Activated CD8-positive, alpha-beta T cell treated with anti-CD3 and anti-CD28 coated beads for 36 hours (primary cell): ENCODE results near the gene SDCCAG8. TPM values are rescaled to one million over a fixed set of nuclear protein-coding genes. Genes with fewer than 3 reads are reported as not detected.

Experiments used
- ATAC-seq: fragments of 200-7000 bp; cut with Tn5 transposase; one replicate; pipeline ENCODE4 v1.10.0; 2021; ENCODE audit warnings: mild to moderate bottlenecking, moderate library complexity
- CTCF ChIA-PET: fragments of 350-600 bp; sonication (Branson Sonifier 250); formaldehyde crosslinking; loops from one replicate; lab custom pipeline; 2021; ENCODE audit warnings: antibody characterized with exemption; lab: Charles Lee
- POLR2A ChIA-PET: fragments of 350-600 bp; sonication (Branson Sonifier 250); formaldehyde crosslinking; loops from one replicate; lab custom pipeline; 2021; ENCODE audit warnings: antibody characterized with exemption; lab: Charles Lee
- DNase-seq: peaks from one replicate; pipeline ENCODE4 v3.0.0-alpha.2; 2020
- H3K27ac Mint-ChIP-seq: one replicate; pipeline ENCODE4 v1.8.0; 2021; ENCODE audit warnings: mild to moderate bottlenecking, mixed read lengths
- H3K27me3 Mint-ChIP-seq: one replicate; pipeline ENCODE4 v1.8.0; 2021; ENCODE audit warnings: mixed read lengths
- H3K36me3 Mint-ChIP-seq: one replicate; pipeline ENCODE4 v1.8.0; 2021; ENCODE audit warnings: low read depth, mixed read lengths
- H3K4me1 Mint-ChIP-seq: one replicate; pipeline ENCODE4 v1.8.0; 2021; ENCODE audit warnings: low read depth, mixed read lengths
- H3K4me3 Mint-ChIP-seq: one replicate; pipeline ENCODE4 v1.8.0; 2021; ENCODE audit warnings: mild to moderate bottlenecking, moderate library complexity, mixed read lengths
- H3K9me3 Mint-ChIP-seq: one replicate; pipeline ENCODE4 v1.8.0; 2021; ENCODE audit warnings: mixed read lengths
- intact Hi-C: fragments of 100-400 bp; cut with micrococcal nuclease; formaldehyde crosslinking; loops from one replicate; pipeline ENCODE4 v1.10.0; 2022
- total RNA-seq, 2 experiments: library from RNA; stranded (reverse); gene quantifications; one replicate each; pipeline ENCODE4 v1.2.3, GENCODE V29; 2021
- TF ChIP-seq, protein P1 (sequence below): fragments of 200-600 bp; IDR thresholded peaks from one replicate; pipeline ENCODE4 v1.8.0; 2022; ENCODE audit warnings: antibody characterized with exemption, mild to moderate bottlenecking

The SDCCAG8 gene
- total RNA-seq, 2 experiments from 2014 or later = 22.4 to 22.6 TPM

DNA sequence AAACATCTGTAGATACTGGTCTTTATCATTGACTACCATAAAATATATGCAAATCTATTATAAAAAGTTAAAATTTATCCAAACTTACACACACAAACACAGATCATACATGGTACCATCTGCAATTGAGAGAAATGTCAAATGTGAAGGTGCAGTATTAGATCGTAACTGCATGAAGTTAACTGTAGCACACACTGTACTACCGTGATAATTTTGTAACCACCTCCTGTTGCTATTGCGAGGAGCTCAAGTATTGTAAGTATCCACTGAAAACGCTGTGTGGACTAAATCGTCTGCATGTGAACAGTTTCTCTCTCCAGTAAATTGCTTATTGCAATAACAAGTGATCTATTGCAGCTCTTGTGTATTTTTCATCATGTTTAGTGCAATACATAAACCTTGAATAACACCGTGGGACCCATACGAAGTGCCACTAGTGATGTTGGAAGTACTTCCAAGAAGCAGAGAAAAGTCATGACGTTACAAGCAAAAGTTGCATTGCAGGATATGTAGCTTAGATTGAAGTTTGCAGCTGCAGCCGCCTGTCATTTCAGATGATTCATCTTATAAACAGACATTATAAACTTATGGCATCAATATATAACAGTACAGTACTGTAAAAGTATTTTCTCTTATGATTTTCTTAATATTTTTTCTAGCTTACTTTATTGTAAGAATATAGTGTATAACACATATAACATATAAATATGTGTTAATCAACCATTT, 172.9 kb downstream of the SDCCAG8 start:
- H3K27ac Mint-ChIP-seq = no peak overlapping the region
- ChIA-PET CTCF (interaction anchor here (0.8 kb wide), 1 partner anchor 27 kb away, joined by 3 read pairs; no protein-coding TSS in a partner anchor), POLR2A (no interaction called here)
- DNase-seq (no peak), ATAC-seq (no peak)
- H3K4me3 Mint-ChIP-seq = no peak overlapping the region
- no peaks in the 10 kb centered on the region for H3K4me1 Mint-ChIP-seq
- TF ChIP-seq, protein P1, sequence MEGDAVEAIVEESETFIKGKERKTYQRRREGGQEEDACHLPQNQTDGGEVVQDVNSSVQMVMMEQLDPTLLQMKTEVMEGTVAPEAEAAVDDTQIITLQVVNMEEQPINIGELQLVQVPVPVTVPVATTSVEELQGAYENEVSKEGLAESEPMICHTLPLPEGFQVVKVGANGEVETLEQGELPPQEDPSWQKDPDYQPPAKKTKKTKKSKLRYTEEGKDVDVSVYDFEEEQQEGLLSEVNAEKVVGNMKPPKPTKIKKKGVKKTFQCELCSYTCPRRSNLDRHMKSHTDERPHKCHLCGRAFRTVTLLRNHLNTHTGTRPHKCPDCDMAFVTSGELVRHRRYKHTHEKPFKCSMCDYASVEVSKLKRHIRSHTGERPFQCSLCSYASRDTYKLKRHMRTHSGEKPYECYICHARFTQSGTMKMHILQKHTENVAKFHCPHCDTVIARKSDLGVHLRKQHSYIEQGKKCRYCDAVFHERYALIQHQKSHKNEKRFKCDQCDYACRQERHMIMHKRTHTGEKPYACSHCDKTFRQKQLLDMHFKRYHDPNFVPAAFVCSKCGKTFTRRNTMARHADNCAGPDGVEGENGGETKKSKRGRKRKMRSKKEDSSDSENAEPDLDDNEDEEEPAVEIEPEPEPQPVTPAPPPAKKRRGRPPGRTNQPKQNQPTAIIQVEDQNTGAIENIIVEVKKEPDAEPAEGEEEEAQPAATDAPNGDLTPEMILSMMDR = no peak
- intact Hi-C loops = no loop called here
- peaks cover 16% of the 10 kb centered on the region for H3K36me3 Mint-ChIP-seq
- no peaks in the 10 kb centered on the region for H3K27me3 Mint-ChIP-seq
- no peaks in the 10 kb centered on the region for H3K9me3 Mint-ChIP-seq

DNA sequence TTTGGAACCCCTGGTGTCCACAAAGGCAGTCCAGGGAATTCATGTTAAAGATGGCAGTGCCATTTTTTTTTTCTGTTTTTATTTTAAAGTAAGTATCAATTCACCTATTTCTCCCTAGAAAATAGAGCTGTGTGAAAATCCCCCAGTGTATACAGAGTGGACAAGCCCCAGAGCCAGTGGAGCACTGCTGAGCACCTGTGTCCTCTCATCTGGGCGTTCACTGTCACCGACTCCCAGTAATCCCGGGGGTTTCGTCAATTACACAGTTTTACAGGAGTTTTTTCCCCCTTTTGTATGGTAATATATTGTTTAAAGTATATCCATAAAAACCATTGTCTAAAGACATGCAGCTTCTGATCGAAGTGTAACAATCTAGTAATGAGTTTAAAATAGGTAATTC, 175.8 kb downstream of the SDCCAG8 start:
- TF ChIP-seq, protein P1 = no peak
- Mint-ChIP-seq H3K9me3 (no peaks in the 10 kb centered on the region), H3K27ac (no peak overlapping the region), H3K4me1 (no peaks in the 10 kb centered on the region), H3K4me3 (no peak overlapping the region), H3K27me3 (no peaks in the 10 kb centered on the region), H3K36me3 (peaks cover 13% of the 10 kb centered on the region)
- no peak for ATAC-seq
- DNase-seq = no peak
- POLR2A ChIA-PET = no interaction called here
- CTCF ChIA-PET = no interaction called here
- intact Hi-C loops = no loop called here

DNA sequence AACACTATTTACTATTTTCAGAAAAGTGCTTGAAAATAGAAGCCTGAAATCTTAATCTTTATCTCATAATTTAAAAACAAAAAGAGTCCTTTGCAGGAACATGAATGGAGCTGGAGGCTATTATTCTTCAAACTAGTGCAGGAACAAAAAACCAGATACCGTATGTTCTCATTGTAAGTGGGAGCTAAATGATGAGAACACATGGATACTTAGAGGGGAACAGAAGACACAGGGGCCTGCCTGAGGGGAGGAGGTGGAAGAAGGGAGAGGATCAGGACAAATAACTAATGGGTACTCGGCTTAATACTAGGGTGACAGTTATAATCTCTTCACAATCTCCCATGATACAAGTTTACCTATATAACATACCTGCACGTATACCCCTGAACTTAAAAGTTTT, 176.3 kb downstream of the SDCCAG8 start:
- H3K36me3 Mint-ChIP-seq = peaks cover 11% of the 10 kb centered on the region
- no peak overlapping the region for H3K4me3 Mint-ChIP-seq
- no peak for ATAC-seq

DNA sequence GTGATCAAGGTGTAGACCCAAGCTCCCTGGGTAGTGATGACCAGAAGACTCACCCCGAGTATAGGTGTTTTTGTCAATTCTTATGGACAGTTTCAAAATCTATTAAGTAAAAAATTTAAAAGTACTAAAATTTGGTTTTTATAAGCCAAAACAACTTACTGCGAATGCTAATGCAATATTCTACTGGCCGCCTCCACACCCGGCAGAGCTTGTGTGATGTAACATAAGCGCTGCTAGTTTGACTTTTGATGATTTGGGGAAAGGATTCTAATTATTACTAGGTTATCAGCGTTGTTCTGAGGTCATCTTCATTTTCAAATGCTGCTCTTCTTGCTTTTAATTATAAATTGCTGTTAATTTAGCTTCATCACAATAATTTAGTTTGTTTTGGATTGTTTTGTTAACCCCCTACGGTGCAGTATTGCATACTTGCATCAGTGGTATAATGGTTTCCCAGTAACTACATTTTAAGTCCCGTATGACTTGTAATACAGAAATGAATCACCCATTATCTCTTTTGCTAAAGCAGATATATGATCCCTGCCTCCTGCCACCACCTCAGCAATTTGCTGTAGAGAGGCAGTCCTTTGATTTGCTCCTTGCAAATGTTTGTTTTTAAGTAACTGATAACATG, 178.0 kb downstream of the SDCCAG8 start:
- ChIA-PET CTCF (no interaction called here), POLR2A (no interaction called here)
- no peaks in the 10 kb centered on the region for H3K4me1 Mint-ChIP-seq
- no peaks in the 10 kb centered on the region for H3K9me3 Mint-ChIP-seq
- DNase-seq (no peak), ATAC-seq (no peak)
- no peak overlapping the region for H3K4me3 Mint-ChIP-seq
- peaks cover 7% of the 10 kb centered on the region for H3K36me3 Mint-ChIP-seq
- TF ChIP-seq, protein P1 = no peak
- intact Hi-C loops = no loop called here
- no peaks in the 10 kb centered on the region for H3K27me3 Mint-ChIP-seq
- no peak overlapping the region for H3K27ac Mint-ChIP-seq

More for the DNA sequence above, 176.3 kb downstream of the SDCCAG8 start:
- Mint-ChIP-seq H3K27ac (no peak overlapping the region), H3K9me3 (no peaks in the 10 kb centered on the region), H3K27me3 (no peaks in the 10 kb centered on the region), H3K4me1 (no peaks in the 10 kb centered on the region)
- intact Hi-C loops = no loop called here
- TF ChIP-seq, protein P1 = no peak
- ChIA-PET POLR2A (no interaction called here), CTCF (no interaction called here)
- no peak for DNase-seq

DNA sequence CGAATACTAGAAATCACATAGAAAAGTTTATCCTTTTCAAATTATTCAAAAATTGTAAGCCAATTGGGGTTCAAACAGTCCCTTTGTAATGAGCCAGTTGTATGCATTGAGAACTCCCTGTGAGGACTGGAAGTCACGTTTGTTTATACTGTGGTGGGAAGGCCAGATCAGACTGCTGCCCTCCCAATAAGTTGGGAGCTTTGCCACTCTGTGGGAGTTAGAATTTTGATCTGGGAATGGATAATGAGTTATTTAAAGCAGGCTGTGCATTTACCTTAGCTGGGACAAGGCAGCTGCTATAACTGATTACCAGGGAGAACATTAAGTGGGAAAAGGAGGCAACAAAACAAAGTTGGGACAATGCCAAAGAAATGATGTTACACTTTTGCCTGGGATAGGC, 178.8 kb downstream of the SDCCAG8 start:
- H3K27ac Mint-ChIP-seq = no peak overlapping the region
- H3K36me3 Mint-ChIP-seq = peaks cover 6% of the 10 kb centered on the region
- no peaks in the 10 kb centered on the region for H3K27me3 Mint-ChIP-seq
- no peaks in the 10 kb centered on the region for H3K4me1 Mint-ChIP-seq
- DNase-seq = no peak
- no peak for ATAC-seq
- no peaks in the 10 kb centered on the region for H3K9me3 Mint-ChIP-seq
- intact Hi-C loops = no loop called here
- no peak overlapping the region for H3K4me3 Mint-ChIP-seq
- TF ChIP-seq, protein P1 = no peak
- POLR2A ChIA-PET = interaction anchor here (1.0 kb wide), 1 partner anchor 13 kb away, joined by 3 read pairs; no protein-coding TSS in a partner anchor
- CTCF ChIA-PET = no interaction called here
